Panc1 (cell line): ENCODE results near the gene DENND6A.

Experiments used
- CTCF ChIP-seq: fragments of 450-650 bp; IDR thresholded peaks from 2 replicates; pipeline ENCODE4 v1.5.1; 2017; ENCODE audit warnings: mild to moderate bottlenecking
- POLR2AphosphoS5 ChIP-seq: IDR thresholded peaks from 2 replicates; pipeline ENCODE4 v1.6.1; 2012; ENCODE audit warnings: mild to moderate bottlenecking, low read depth, low read length, moderate library complexity
- TCF7L2 ChIP-seq: IDR thresholded peaks from 2 replicates; pipeline ENCODE4 v1.6.1; 2011; ENCODE audit warnings: mild to moderate bottlenecking, low read depth, low read length, inconsistent platforms
- TF ChIP-seq, protein P1 (sequence below), 2 experiments: IDR thresholded peaks; 2 replicates each; pipeline ENCODE4 v1.6.1; 2011 to 2012; ENCODE audit warnings: low read depth in 2 of 2, control low read depth in 1 of 2, low read length in 1 of 2, mild to moderate bottlenecking in 1 of 2, moderate library complexity in 1 of 2; ENCODE audit not compliant: insufficient read depth in 1 of 2

- TF ChIP-seq POLR2AphosphoS5, result no peak
- TF ChIP-seq CTCF, result no peak
- TF ChIP-seq, protein P1, sequence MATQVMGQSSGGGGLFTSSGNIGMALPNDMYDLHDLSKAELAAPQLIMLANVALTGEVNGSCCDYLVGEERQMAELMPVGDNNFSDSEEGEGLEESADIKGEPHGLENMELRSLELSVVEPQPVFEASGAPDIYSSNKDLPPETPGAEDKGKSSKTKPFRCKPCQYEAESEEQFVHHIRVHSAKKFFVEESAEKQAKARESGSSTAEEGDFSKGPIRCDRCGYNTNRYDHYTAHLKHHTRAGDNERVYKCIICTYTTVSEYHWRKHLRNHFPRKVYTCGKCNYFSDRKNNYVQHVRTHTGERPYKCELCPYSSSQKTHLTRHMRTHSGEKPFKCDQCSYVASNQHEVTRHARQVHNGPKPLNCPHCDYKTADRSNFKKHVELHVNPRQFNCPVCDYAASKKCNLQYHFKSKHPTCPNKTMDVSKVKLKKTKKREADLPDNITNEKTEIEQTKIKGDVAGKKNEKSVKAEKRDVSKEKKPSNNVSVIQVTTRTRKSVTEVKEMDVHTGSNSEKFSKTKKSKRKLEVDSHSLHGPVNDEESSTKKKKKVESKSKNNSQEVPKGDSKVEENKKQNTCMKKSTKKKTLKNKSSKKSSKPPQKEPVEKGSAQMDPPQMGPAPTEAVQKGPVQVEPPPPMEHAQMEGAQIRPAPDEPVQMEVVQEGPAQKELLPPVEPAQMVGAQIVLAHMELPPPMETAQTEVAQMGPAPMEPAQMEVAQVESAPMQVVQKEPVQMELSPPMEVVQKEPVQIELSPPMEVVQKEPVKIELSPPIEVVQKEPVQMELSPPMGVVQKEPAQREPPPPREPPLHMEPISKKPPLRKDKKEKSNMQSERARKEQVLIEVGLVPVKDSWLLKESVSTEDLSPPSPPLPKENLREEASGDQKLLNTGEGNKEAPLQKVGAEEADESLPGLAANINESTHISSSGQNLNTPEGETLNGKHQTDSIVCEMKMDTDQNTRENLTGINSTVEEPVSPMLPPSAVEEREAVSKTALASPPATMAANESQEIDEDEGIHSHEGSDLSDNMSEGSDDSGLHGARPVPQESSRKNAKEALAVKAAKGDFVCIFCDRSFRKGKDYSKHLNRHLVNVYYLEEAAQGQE (IDR thresholded peaks at IDR 0.05; ENCODE audit: insufficient read depth in 1 of 2, low read depth in 2 of 2, low read length in 1 of 2), result no peak
- TF ChIP-seq TCF7L2, result no peak
These were observed 70.5 kb downstream of the DENND6A start for GRCh38 chr3:57622362-57622761.
